SK-N-SH (cell line): ENCODE data around the gene CAMK4. TPM values are rescaled to one million over a fixed set of nuclear protein-coding genes. Genes with fewer than 3 reads are reported as not detected.

Source experiments
- CTCF ChIA-PET: fragments of 300-600, 350-600 bp; formaldehyde crosslinking; extraction: SDS; loops from one replicate; lab custom pipeline; 2021; lab: Yijun Ruan, JAX
- POLR2A ChIA-PET: fragments of 350-600 bp; sonication (Branson Sonifier 250); formaldehyde crosslinking; extraction: SDS; loops from one replicate; lab custom pipeline; 2020; ENCODE audit warnings: antibody characterized with exemption, inconsistent platforms; lab: Yijun Ruan, JAX
- DNase-seq: peaks from one replicate; pipeline ENCODE4 v3.0.0; 2012
- H2AFZ ChIP-seq: fragments of 200-600 bp; sonication (generic); 2 replicates; pipeline ENCODE4 v1.8.1; 2016; ENCODE audit warnings: antibody characterized with exemption, mild to moderate bottlenecking, low read depth
- H3F3A ChIP-seq: fragments of 200-600 bp; sonication (generic); replicated peaks from 2 replicates; pipeline ENCODE3; 2016; ENCODE audit warnings: antibody characterized with exemption, mild to moderate bottlenecking; ENCODE audit not compliant: insufficient read depth
- H3K27ac ChIP-seq, 2 experiments: fragments of 200-500 bp in 1 of 2; fragments of 200-600 bp in 1 of 2; sonication (Bioruptor generic) in 1 of 2; sonication (generic), shearing (Covaris generic) in 1 of 2; 2 replicates each; pipeline versions ENCODE4 v1.5.1 to v1.6.1; 2014 to 2016; ENCODE audit warnings: low read depth in 2 of 2, inconsistent platforms in 1 of 2, low read length in 1 of 2, mild to moderate bottlenecking in 1 of 2, mixed read lengths in 1 of 2
- H3K27me3 ChIP-seq: fragments of 200-600 bp; sonication (generic), shearing (Covaris generic); 2 replicates; pipeline ENCODE4 v1.6.1; 2016; ENCODE audit warnings: mixed run types; ENCODE audit not compliant: insufficient read depth
- H3K36me3 ChIP-seq, 2 experiments: fragments of 200-500 bp in 1 of 2; fragments of 200-600 bp in 1 of 2; sonication (Bioruptor generic) in 1 of 2; sonication (generic) in 1 of 2; replicated peaks in 1 of 2; 2 replicates each; pipeline versions ENCODE3 to v1.5.1; 2014 to 2016; ENCODE audit warnings: low read length in 1 of 2, mild to moderate bottlenecking in 1 of 2; ENCODE audit not compliant: insufficient read depth in 2 of 2, control insufficient read depth in 1 of 2
- H3K4me1 ChIP-seq, 2 experiments: fragments of 200-500 bp in 1 of 2; fragments of 200-600 bp in 1 of 2; sonication (Bioruptor generic) in 1 of 2; sonication (generic), shearing (Covaris generic) in 1 of 2; 2 replicates each; pipeline versions ENCODE4 v1.5.1 to v1.6.1; 2014 to 2016; ENCODE audit warnings: low read depth in 1 of 2, low read length in 1 of 2, mixed run types in 1 of 2; ENCODE audit not compliant: insufficient read depth in 2 of 2, control insufficient read depth in 1 of 2
- H3K4me2 ChIP-seq: fragments of 200-600 bp; sonication (generic), shearing (Covaris generic); 2 replicates; pipeline ENCODE4 v1.6.1; 2017; ENCODE audit warnings: mixed run types
- H3K4me3 ChIP-seq, 2 experiments: fragments of 200-500 bp in 1 of 2; fragments of 200-600 bp in 1 of 2; sonication (Bioruptor generic) in 1 of 2; sonication (generic), shearing (Covaris generic) in 1 of 2; 2 replicates each; pipeline versions ENCODE4 v1.5.1 to v1.8.1; 2014 to 2016; ENCODE audit warnings: low read depth in 2 of 2, inconsistent platforms in 1 of 2, low read length in 1 of 2, mild to moderate bottlenecking in 1 of 2, mixed read lengths in 1 of 2, moderate library complexity in 1 of 2
- H3K79me2 ChIP-seq: fragments of 200-600 bp; sonication (generic); 2 replicates; pipeline ENCODE4 v1.8.1; 2017; ENCODE audit warnings: mild to moderate bottlenecking; ENCODE audit not compliant: insufficient read depth
- H3K9ac ChIP-seq: fragments of 200-600 bp; sonication (generic); 2 replicates; pipeline ENCODE4 v1.6.1; 2017; ENCODE audit warnings: mixed run types
- H3K9me2 ChIP-seq: fragments of 200-600 bp; sonication (generic); 2 replicates; pipeline ENCODE4 v1.6.1; 2017; ENCODE audit warnings: mixed run types
- H3K9me3 ChIP-seq: fragments of 200-600 bp; sonication (generic); 2 replicates; pipeline ENCODE4 v1.6.1; 2017; ENCODE audit warnings: mixed run types, mild to moderate bottlenecking, moderate library complexity
- H4K20me1 ChIP-seq: fragments of 200-600 bp; sonication (generic); 2 replicates; pipeline ENCODE4 v1.6.1; 2017; ENCODE audit warnings: mild to moderate bottlenecking, mixed run types; ENCODE audit not compliant: insufficient read depth
- CHD2 ChIP-seq: fragments of 150-350 bp; IDR thresholded peaks from 2 replicates; pipeline ENCODE4 v1.6.1; 2018; ENCODE audit warnings: low read length; ENCODE audit not compliant: partially characterized antibody
- EZH2phosphoT487 ChIP-seq: fragments of 200-600 bp; sonication (generic); IDR thresholded peaks from 2 replicates; pipeline ENCODE4 v1.6.1; 2017; ENCODE audit warnings: low read depth, mixed run types, mild to moderate bottlenecking, antibody characterized with exemption, moderate library complexity, borderline replicate concordance
- FOXJ3 ChIP-seq: sonication (generic); formaldehyde crosslinking; IDR thresholded peaks from 2 replicates; pipeline ENCODE4 v1.5.1; 2020; ENCODE audit warnings: mild to moderate bottlenecking, missing genetic modification reagents
- GABPA ChIP-seq: IDR thresholded peaks from 2 replicates; pipeline ENCODE4 v1.4.0; 2012; ENCODE audit warnings: low read depth, mild to moderate bottlenecking
- GATA2 ChIP-seq: sonication (generic); formaldehyde crosslinking; IDR thresholded peaks from 2 replicates; pipeline ENCODE4 v1.5.0; 2020; ENCODE audit warnings: mild to moderate bottlenecking, missing genetic modification reagents
- IRF3 ChIP-seq: fragments of 150-350 bp; IDR thresholded peaks from 2 replicates; pipeline ENCODE4 v1.6.1; 2016; ENCODE audit warnings: mild to moderate bottlenecking, low read depth, low read length
- JUND ChIP-seq: IDR thresholded peaks from 2 replicates; pipeline ENCODE4 v1.4.0; 2012
- MAX ChIP-seq: IDR thresholded peaks from 2 replicates; pipeline ENCODE4 v1.4.0; 2012; ENCODE audit warnings: low read depth
- MXI1 ChIP-seq: IDR thresholded peaks from 2 replicates; pipeline ENCODE4 v1.6.1; 2012; ENCODE audit warnings: mild to moderate bottlenecking, low read depth, low read length, improper control_type of control experiment
- PBX3 ChIP-seq: IDR thresholded peaks from 2 replicates; pipeline ENCODE4; 2012
- RAD21 ChIP-seq: IDR thresholded peaks from 2 replicates; pipeline ENCODE4 v1.6.1; 2012; ENCODE audit warnings: mild to moderate bottlenecking, low read length
- RCOR1 ChIP-seq: fragments of 150-350 bp; IDR thresholded peaks from 2 replicates; pipeline ENCODE4 v1.6.1; 2017; ENCODE audit warnings: antibody characterized with exemption, low read length
- REST ChIP-seq: IDR thresholded peaks from 2 replicates; pipeline ENCODE4 v1.6.1; 2012; ENCODE audit warnings: mild to moderate bottlenecking, low read depth, low read length, moderate library complexity
- RFX5 ChIP-seq: IDR thresholded peaks from 2 replicates; pipeline ENCODE4 v1.6.1; 2012; ENCODE audit warnings: mild to moderate bottlenecking, improper control_type of control experiment, low read length
- SIN3A ChIP-seq: IDR thresholded peaks from 2 replicates; pipeline ENCODE4 v1.6.1; 2012; ENCODE audit warnings: low read depth, mild to moderate bottlenecking, low read length, moderate library complexity, borderline replicate concordance
- TAF1 ChIP-seq: IDR thresholded peaks from 2 replicates; pipeline ENCODE4 v1.6.1; 2012; ENCODE audit warnings: low read depth, mild to moderate bottlenecking, low read length, moderate library complexity, borderline replicate concordance
- TEAD4 ChIP-seq: IDR thresholded peaks from 2 replicates; pipeline ENCODE4 v1.4.0; 2012; ENCODE audit warnings: mild to moderate bottlenecking, borderline replicate concordance; ENCODE audit not compliant: insufficient read depth
- USF1 ChIP-seq: IDR thresholded peaks from 2 replicates; pipeline ENCODE4 v1.4.0; 2012; ENCODE audit warnings: low read depth, borderline replicate concordance
- YY1 ChIP-seq: IDR thresholded peaks from 2 replicates; pipeline ENCODE4 v1.4.0; 2012; ENCODE audit warnings: low read depth, mild to moderate bottlenecking
- WGBS: methylation state at CpG from one replicate; pipeline ENCODE4 v1.1.6; 2017; ENCODE audit warnings: low lambda C conversion rate; 5-methylcytosine and 5-hydroxymethylcytosine counted together
- polyA plus RNA-seq, 3 experiments: library from polyadenylated mRNA; depleted of rRNA; stranded (reverse); fragments of >200 nt; gene quantifications; 2 replicates each; pipeline ENCODE4 v1.2.3, GENCODE V29; 2012

The CAMK4 gene
- polyA plus RNA-seq, 1 of the 3 experiments (the other 2 are of a cell fraction): 4.1 TPM

- TF ChIP-seq REST (no peak), JUND (no peak), RFX5 (no peak), GATA2 (CRISPR knock-in tag) (no peak), MXI1 (no peak)
These were observed 8.3 kb downstream of the CAMK4 start (continued) for GRCh38 chr5:111232311-111233051.

GRCh38 chr5:111233052-111233374, 8.8 kb downstream of the CAMK4 start:
- no peak overlapping the region for H3K4me2 ChIP-seq
- no peaks in the 10 kb centered on the region for H3K36me3 ChIP-seq
- ChIA-PET POLR2A (no interaction called here), CTCF (no interaction called here)
- H3K79me2 ChIP-seq: no peaks in the 10 kb centered on the region; the same call in 1 of the 2 replicates
- no peak overlapping the region for H3K27ac ChIP-seq
- 75% methylated on average over 2 of the region's 2 CpGs for WGBS
- no peaks in the 10 kb centered on the region for H3K27me3 ChIP-seq
- no peaks in the 10 kb centered on the region for H3F3A ChIP-seq
- no peaks in the 10 kb centered on the region for H4K20me1 ChIP-seq
- no peak overlapping the region for H3K4me3 ChIP-seq
- H3K9me2 ChIP-seq: no peaks in the 10 kb centered on the region
- no peak overlapping the region for H3K9ac ChIP-seq
- peaks cover 0 to 9% of the 10 kb centered on the region in 2 experiments; a peak in 2 of 4 replicates for H3K4me1 ChIP-seq
- no peak for DNase-seq
- H2AFZ ChIP-seq: no peak overlapping the region
- TF ChIP-seq CHD2 (no peak), GATA2 (CRISPR knock-in tag) (no peak), FOXJ3 (CRISPR knock-in tag) (no peak), GABPA (no peak), TAF1 (no peak), MXI1 (no peak), RAD21 (no peak), SIN3A (no peak), EZH2phosphoT487 (no peak), USF1 (no peak), IRF3 (no peak), PBX3 (no peak), YY1 (no peak), REST (no peak), JUND (no peak), TEAD4 (no peak), MAX (no peak), RCOR1 (no peak)
- no peaks in the 10 kb centered on the region for H3K9me3 ChIP-seq
